Adrenal gland (tissue), 12 donors: ENCODE data around the gene KDM4B. TPM values are rescaled to one million over a fixed set of nuclear protein-coding genes. Genes with fewer than 3 reads are reported as not detected.

ENCODE experiments used
- DNase-seq, 7 donors: peaks; one replicate each; pipeline ENCODE4 v3.0.0-alpha.2; 2019 to 2020
- H3K27ac ChIP-seq, 5 donors: fragments of 200-600 bp; sonication (generic) in 4 of 5; 1 replicate in 3 of 5; 2 replicates in 2 of 5; pipeline versions ENCODE4 v1.5.1 to v1.8.0; 2016 to 2020; ENCODE audit warnings: mild to moderate bottlenecking in 1 of 5
- H3K27me3 ChIP-seq: fragments of 200-600 bp; 2 replicates; pipeline ENCODE4 v1.8.0; 2021
- H3K36me3 ChIP-seq, 2 donors: fragments of 200-600 bp; replicated peaks in 1 of 2; 1 replicate in 1 of 2; 2 replicates in 1 of 2; pipeline versions ENCODE4 v1.5.1 to v1.8.0; 2018 to 2022
- H3K4me1 ChIP-seq, 2 donors: fragments of 200-600 bp; replicated peaks in 1 of 2; 1 replicate in 1 of 2; 2 replicates in 1 of 2; pipeline versions ENCODE4 v1.5.1 to v1.8.0; 2018 to 2021
- H3K4me3 ChIP-seq, 4 donors: fragments of 200-600 bp; sonication (generic) in 3 of 4; one replicate each; pipeline ENCODE4 v1.5.1; 2016 to 2018
- H3K9me3 ChIP-seq, 3 donors: fragments of 200-600 bp; sonication (generic) in 1 of 3; replicated peaks in 1 of 3; 1 replicate in 2 of 3; 2 replicates in 1 of 3; pipeline versions ENCODE4 v1.5.1 to v1.8.0; 2016 to 2021
- CTCF ChIP-seq, 6 experiments: fragments of 450-650 bp in 4 of 6; fragments of 200-600 bp in 2 of 6; sonication (generic) in 1 of 6; IDR thresholded peaks; 1 replicate in 5 of 6; 2 replicates in 1 of 6; pipeline versions ENCODE4 v1.5.1 to v1.8.0; 2016 to 2021; ENCODE audit warnings: antibody characterized with exemption in 6 of 6, mild to moderate bottlenecking in 2 of 6, moderate library complexity in 1 of 6
- POLR2A ChIP-seq, 2 donors: fragments of 450-650 bp; IDR thresholded peaks; one replicate each; pipeline ENCODE4 v1.6.1; 2017; ENCODE audit warnings: antibody characterized with exemption in 2 of 2, mild to moderate bottlenecking in 2 of 2, moderate library complexity in 1 of 2
- WGBS, 4 donors: extraction: QIAGEN DNeasy Blood & Tissue Kit in 2 of 4; methylation state at CpG; one replicate each; pipeline versions ENCODE4 v1.1.5 to v1.1.7; 2013 to 2017; 5-methylcytosine and 5-hydroxymethylcytosine counted together
- intact Hi-C, 2 donors: fragments of 100-400 bp; cut with DNase I; formaldehyde crosslinking; loops; one replicate each; pipeline versions ENCODE4 v1.14.1 to v1.15.0; 2022 to 2023
- polyA plus RNA-seq, 3 donors: library from polyadenylated mRNA; stranded (reverse); fragments of 200-250 nt in 2 of 3; fragments of 350-450 nt in 1 of 3; fragmentation: Illumina TruSeq in 1 of 3; extraction: RNeasy Lipid Tissue Mini Kit (QIAGEN cat#74804) in 1 of 3; gene quantifications; one replicate each; pipeline ENCODE4 v1.2.3, GENCODE V29; 2013 to 2014
- total RNA-seq, 9 donors: library from RNA; depleted of rRNA in 4 of 9; stranded (reverse); fragments of >200 nt in 4 of 9; fragments of 120-200 nt in 1 of 9; fragmentation: NEBNext Ultra II Directional in 1 of 9; extraction: Animal tissue kit (Norgen Biotek cat#: 25700) in 1 of 9; gene quantifications; one replicate each; pipeline versions ENCODE4 v1.1.0 to v1.2.4, GENCODE V29; 2013 to 2023
- donor health status: healthy with polysubstance abuse.
- donor health status: Bipolar disorder and iron deficiency.
- donor health status: DM: yes; HTN: yes; CAD: no.
- donor health status: DM: no; HTN: no; CAD: no.
- donor health status: DM: no; HTN: no; CAD: no.
- donor health status: DM: yes; HTN: yes; CAD: no.

Gene KDM4B
- total and polyA plus RNA-seq, 12 donors, result 9.8 to 65.1 (median 39.9) TPM

DNA sequence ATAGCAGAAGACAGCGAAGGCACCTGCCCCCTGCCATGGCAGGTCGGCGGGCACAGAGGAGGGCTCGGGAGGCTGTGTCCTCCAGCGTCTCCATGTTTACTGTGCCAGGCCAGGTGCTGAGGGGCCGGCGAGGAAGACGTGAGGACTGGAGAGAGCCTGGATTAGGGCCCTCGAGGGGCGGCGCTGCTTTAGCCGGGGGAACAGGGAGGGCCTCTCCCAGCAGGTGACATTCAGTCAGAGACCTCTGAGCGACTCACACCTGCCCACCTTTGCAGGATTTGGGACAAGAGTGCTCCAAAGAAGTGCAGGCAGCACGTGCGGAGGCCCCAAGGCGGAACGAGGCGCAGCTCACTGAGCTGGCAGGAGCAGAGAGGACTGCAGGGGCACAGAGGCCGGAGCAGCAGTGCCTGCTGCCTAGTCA lies 17.6 kb downstream of the KDM4B start:
- Histone ChIP-seq H3K27me3 (no peaks in the 10 kb centered on the region), H3K9me3 (no peaks in the 10 kb centered on the region), H3K27ac (peak overlapping the region in 1 of 5 donors; percentile 84), H3K36me3 (no peaks in the 10 kb centered on the region), H3K4me3 (no peak overlapping the region), H3K4me1 (peaks cover 19 to 47% of the 10 kb centered on the region in 2 donors)
- intact Hi-C loops, result no loop called here
- DNase-seq, result peak in 1 of 7 donors; percentile 28
- TF ChIP-seq POLR2A (IDR thresholded peaks at IDR 0.05), result no peak
- no peak for TF ChIP-seq CTCF (IDR thresholded peaks at IDR 0.05)
- WGBS, 4 donors, result 88 to 91% (median 89%) methylated on average over 19 of the region's 19 CpGs

DNA sequence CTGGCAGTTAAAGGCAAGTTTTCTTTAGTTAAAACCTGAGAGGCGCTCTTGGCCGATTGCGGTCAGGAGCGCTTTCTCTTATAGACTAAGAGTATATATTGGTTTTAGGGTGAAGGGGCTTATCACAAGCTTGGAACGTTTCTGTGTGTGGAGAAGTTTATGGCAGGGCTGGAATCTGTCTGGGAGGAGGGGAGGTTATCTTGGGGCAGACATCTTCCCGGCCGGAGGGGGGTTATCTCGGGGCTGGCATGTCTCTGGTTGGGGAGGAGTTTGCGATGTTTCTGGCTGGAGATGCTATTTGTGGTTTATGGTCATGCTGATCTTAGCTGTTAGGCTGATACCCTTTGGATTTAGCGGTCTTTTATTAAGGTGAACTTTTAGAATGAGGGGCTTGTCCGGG lies 18.3 kb downstream of the KDM4B start:
- TF ChIP-seq POLR2A (IDR thresholded peaks at IDR 0.05), result no peak
- no peak for TF ChIP-seq CTCF (IDR thresholded peaks at IDR 0.05)
- H3K9me3 ChIP-seq, result no peaks in the 10 kb centered on the region
- H3K27ac ChIP-seq, result peak overlapping the region in 3 of 5 donors; percentile 83 to 88 (median 84)
- H3K4me1 ChIP-seq, result peaks cover 19 to 50% of the 10 kb centered on the region in 2 donors
- H3K36me3 ChIP-seq, result no peaks in the 10 kb centered on the region
- intact Hi-C loops, result no loop called here
- WGBS, 4 donors, result 50 to 61% (median 53%) methylated on average over 10 to 11 of the region's 11 CpGs
- no peak overlapping the region for H3K4me3 ChIP-seq
- no peaks in the 10 kb centered on the region for H3K27me3 ChIP-seq
- DNase-seq, result peak in 5 of 7 donors; percentile 46 to 63 (median 55)

DNA sequence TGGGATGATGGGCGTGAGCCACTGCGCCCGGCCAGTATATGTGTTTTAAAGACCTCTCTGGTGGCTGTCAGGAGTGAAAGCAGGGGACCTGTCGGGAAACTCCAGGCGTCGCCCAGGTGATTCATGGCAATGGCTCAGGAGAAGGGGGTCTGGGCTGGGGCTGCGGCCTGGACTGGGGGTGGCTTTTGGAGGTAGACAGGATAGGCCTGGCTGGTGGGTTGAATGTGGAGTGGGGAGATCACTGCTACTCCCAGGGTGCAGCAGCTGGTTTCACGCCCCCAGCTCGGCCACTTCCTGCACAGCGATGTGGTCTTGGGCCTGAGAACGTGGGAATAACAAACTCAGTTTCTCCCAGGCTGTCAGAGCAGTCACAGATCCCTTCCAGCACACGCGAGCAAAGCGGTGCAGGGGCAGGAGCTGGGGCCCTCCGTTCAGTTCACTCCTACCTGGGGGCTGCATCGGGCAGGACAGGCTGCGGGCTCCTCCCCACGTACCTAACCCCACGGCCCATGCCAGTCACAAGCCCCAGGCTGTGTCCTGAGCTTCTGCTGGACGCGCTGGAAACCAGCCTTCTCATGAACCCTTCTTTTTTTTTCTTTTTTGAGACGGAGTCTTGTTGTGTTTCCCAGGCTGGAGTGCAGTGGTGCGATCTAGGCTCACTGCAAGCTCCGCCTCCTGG lies 18.9 kb downstream of the KDM4B start:
- intact Hi-C loops, result no loop called here
- peak in 1 of 7 donors; percentile 20 for DNase-seq

More for the DNA sequence above, 18.9 kb downstream of the KDM4B start:
- H3K36me3 ChIP-seq, result no peaks in the 10 kb centered on the region
- H3K27me3 ChIP-seq, result no peaks in the 10 kb centered on the region
- no peaks in the 10 kb centered on the region for H3K9me3 ChIP-seq
- TF ChIP-seq CTCF (IDR thresholded peaks at IDR 0.05) (no peak), POLR2A (IDR thresholded peaks at IDR 0.05) (no peak)
- H3K4me1 ChIP-seq, result peaks cover 19 to 55% of the 10 kb centered on the region in 2 donors
- H3K4me3 ChIP-seq, result no peak overlapping the region
- WGBS, 4 donors, result 80 to 86% (median 83%) methylated on average over 19 to 24 of the region's 24 CpGs
- peak overlapping the region in 4 of 5 donors; percentile 27 to 88 (median 84) for H3K27ac ChIP-seq
